Tibial nerve (tissue), 4 donors: ENCODE measurements around the gene STAT5B.

ENCODE experiments used
- CTCF ChIP-seq, 5 experiments: fragments of 200-600 bp in 3 of 5; fragments of 450-650 bp in 2 of 5; sonication (generic) in 3 of 5; IDR thresholded peaks; one replicate each; pipeline ENCODE4 v1.5.1; 2016 to 2019; ENCODE audit warnings: antibody characterized with exemption in 5 of 5, mild to moderate bottlenecking in 3 of 5, moderate library complexity in 2 of 5
- EP300 ChIP-seq, 2 donors: sonication (generic); formaldehyde crosslinking; IDR thresholded peaks; one replicate each; pipeline ENCODE4 v1.6.1; 2017; ENCODE audit warnings: antibody characterized with exemption in 2 of 2, mild to moderate bottlenecking in 1 of 2
- POLR2A ChIP-seq, 2 donors: fragments of 450-650 bp; IDR thresholded peaks; one replicate each; pipeline ENCODE4 v1.6.1; 2017; ENCODE audit warnings: antibody characterized with exemption in 2 of 2, mild to moderate bottlenecking in 2 of 2, moderate library complexity in 2 of 2

- no peak for TF ChIP-seq CTCF (IDR thresholded peaks at IDR 0.05)
- no peak for TF ChIP-seq POLR2A (IDR thresholded peaks at IDR 0.05)
- no peak for TF ChIP-seq EP300 (IDR thresholded peaks at IDR 0.05)
These were observed 9.7 kb downstream of the STAT5B start for GRCh38 chr17:42266462-42266861.
